Measurements from ENCODE around the gene CCDC63. TPM values are rescaled to one million over a fixed set of nuclear protein-coding genes. Genes with fewer than 3 reads are reported as not detected.

Gene CCDC63
- total and polyA plus RNA-seq, 9 of the 15 experiments (the other 6 are each of a cell fraction or from before 2014, with no cell fraction given): not detected

- TF ChIP-seq CCAR2 (IDR thresholded peaks at IDR 0.05; ENCODE audit: low read depth, low read length) (no peak), CHD1 (IDR thresholded peaks at IDR 0.05; ENCODE audit: low read length) (no peak), ZNF79 (CRISPR knock-in tag; IDR thresholded peaks at IDR 0.05; ENCODE audit: low read depth) (no peak), PTBP1 (IDR thresholded peaks at IDR 0.05; ENCODE audit: low read depth, low read length) (no peak), AFF1 (IDR thresholded peaks at IDR 0.05; ENCODE audit: low read depth in 1 of 2, partially characterized antibody in 2 of 2) (no peak), RBM17 (IDR thresholded peaks at IDR 0.05; ENCODE audit: borderline replicate concordance, low read depth, low read length) (no peak)
- ChIA-PET POLR2A (interaction anchor here (1.1 kb wide), 1 partner anchor 17 kb away, joined by 3 read pairs; no protein-coding TSS in a partner anchor), CTCF (ENCODE audit: low intra/inter-chr PET ratio) (no interaction called here)
- in situ Hi-C loops (cut with MboI) (no loop called here), intact Hi-C loops (cut with micrococcal nuclease) (no loop called here)
- Histone ChIP-seq H3K4me3 (no peak overlapping the region), H3K4me2 (ENCODE audit: insufficient read depth, low read length) (no peak overlapping the region), H3K79me2 (ENCODE audit: control insufficient read depth, insufficient read depth, low read length) (no peaks in the 10 kb centered on the region), H3K9me3 (replicated peaks; ENCODE audit: control insufficient read depth, insufficient read depth, low read depth, low read length) (no peaks in the 10 kb centered on the region; the same call in 1 of the 2 replicates), H3K36me3 (ENCODE audit: control insufficient read depth, insufficient read depth, low read length) (no peaks in the 10 kb centered on the region), H3K9me1 (ENCODE audit: control insufficient read depth, insufficient read depth, low read length) (no peaks in the 10 kb centered on the region), H2AFZ (ENCODE audit: low read depth, low read length) (no peak overlapping the region), H4K20me1 (replicated peaks; ENCODE audit: control insufficient read depth, insufficient read depth, low read length) (no peaks in the 10 kb centered on the region), H3K4me1 (replicated peaks in 1 of 2; ENCODE audit: control insufficient read depth in 2 of 2, insufficient read depth in 2 of 2, low read length in 2 of 2) (0 out of 5 replicates have a peak, but pooled peaks cover 0 to 3% of the 10 kb centered on the region in 2 experiments), H3K9ac (ENCODE audit: insufficient read depth in 1 of 2, low read depth in 2 of 2, low read length in 2 of 2) (no peak overlapping the region), H3K27ac (ENCODE audit: extremely low read depth, low read depth, low read length) (no peak overlapping the region), H3K27me3 (ENCODE audit: control insufficient read depth in 2 of 2, insufficient read depth in 2 of 2, low read length in 2 of 2) (peaks cover 14 to 55% of the 10 kb centered on the region in 2 experiments; a peak in 4 of 5 replicates)
- BruUV-seq (replicated peaks): no TSS peak
- FAIRE-seq (no peak), DNase-seq (ENCODE audit: extremely low read depth in 1 of 4, low spot score in 3 of 4) (no peak), ATAC-seq (no peak)
- under 1% methylated on average over 6 of the region's 6 CpGs for WGBS (ENCODE audit: insufficient coverage, low coverage, missing lambda C conversion rate)
These were observed 65.5 kb downstream of the CCDC63 start for GRCh38 chr12:110912263-110912662.

All from K562 (cell line).